HEK293 (cell line): Measurements from ENCODE around the gene FAM193B.

Experiments
- GFI1B ChIP-seq: fragments of 450-650 bp; formaldehyde crosslinking; IDR thresholded peaks from 2 replicates; pipeline ENCODE4 v1.5.1; 2016; ENCODE audit warnings: missing biosample characterization, missing genetic modification characterization
- GLI4 ChIP-seq: fragments of 450-650 bp; formaldehyde crosslinking; IDR thresholded peaks from 2 replicates; pipeline ENCODE4 v1.5.1; 2016; ENCODE audit warnings: missing biosample characterization, missing genetic modification characterization
- INSM2 ChIP-seq: fragments of 450-650 bp; formaldehyde crosslinking; IDR thresholded peaks from 2 replicates; pipeline ENCODE4 v1.5.1; 2016; ENCODE audit warnings: missing biosample characterization, missing genetic modification characterization
- KLF10 ChIP-seq: fragments of 450-650 bp; IDR thresholded peaks from 2 replicates; pipeline ENCODE4 v1.5.1; 2018; ENCODE audit warnings: missing biosample characterization, mild to moderate bottlenecking, missing genetic modification characterization
- PBX3 ChIP-seq: sonication (generic); formaldehyde crosslinking; IDR thresholded peaks from 2 replicates; pipeline ENCODE4 v1.8.1; 2022; ENCODE audit warnings: mild to moderate bottlenecking, moderate library complexity, missing genetic modification reagents
- PRDM10 ChIP-seq: fragments of 450-650 bp; formaldehyde crosslinking; IDR thresholded peaks from 2 replicates; pipeline ENCODE4 v1.5.1; 2016; ENCODE audit warnings: missing biosample characterization, missing genetic modification characterization
- REPIN1 ChIP-seq: fragments of 450-650 bp; formaldehyde crosslinking; IDR thresholded peaks from 2 replicates; pipeline ENCODE4 v1.5.1; 2017; ENCODE audit warnings: missing biosample characterization, missing genetic modification characterization, low read depth
- SP7 ChIP-seq: fragments of 450-650 bp; formaldehyde crosslinking; IDR thresholded peaks from 2 replicates; pipeline ENCODE4 v1.5.1; 2016; ENCODE audit warnings: missing biosample characterization, missing genetic modification characterization
- YY2 ChIP-seq: fragments of 450-650 bp; formaldehyde crosslinking; IDR thresholded peaks from 2 replicates; pipeline ENCODE4 v1.5.1; 2016; ENCODE audit warnings: missing biosample characterization, missing genetic modification characterization
- ZBTB17 ChIP-seq: fragments of 450-650 bp; formaldehyde crosslinking; IDR thresholded peaks from 2 replicates; pipeline ENCODE4 v1.5.1; 2016; ENCODE audit warnings: missing biosample characterization, missing genetic modification characterization
- ZBTB20 ChIP-seq: fragments of 450-650 bp; formaldehyde crosslinking; IDR thresholded peaks from 2 replicates; pipeline ENCODE4 v1.5.1; 2016; ENCODE audit warnings: missing biosample characterization, missing genetic modification characterization
- ZBTB44 ChIP-seq: fragments of 450-650 bp; IDR thresholded peaks from 2 replicates; pipeline ENCODE4 v1.5.1; 2018; ENCODE audit warnings: missing biosample characterization, mild to moderate bottlenecking, missing genetic modification characterization
- ZEB2 ChIP-seq: fragments of 450-650 bp; formaldehyde crosslinking; IDR thresholded peaks from 2 replicates; pipeline ENCODE4 v1.5.1; 2016; ENCODE audit warnings: missing biosample characterization, missing genetic modification characterization
- ZNF121 ChIP-seq: fragments of 450-650 bp; formaldehyde crosslinking; IDR thresholded peaks from 2 replicates; pipeline ENCODE4 v1.5.1; 2016; ENCODE audit warnings: missing biosample characterization, missing genetic modification characterization
- ZNF148 ChIP-seq: fragments of 450-650 bp; formaldehyde crosslinking; IDR thresholded peaks from 2 replicates; pipeline ENCODE4 v1.5.0; 2017; ENCODE audit warnings: missing biosample characterization, missing genetic modification characterization, borderline replicate concordance
- ZNF24 ChIP-seq: fragments of 450-650 bp; formaldehyde crosslinking; IDR thresholded peaks from 2 replicates; pipeline ENCODE4 v1.5.1; 2016; ENCODE audit warnings: missing biosample characterization, missing genetic modification characterization
- ZNF324 ChIP-seq: fragments of 450-650 bp; formaldehyde crosslinking; IDR thresholded peaks from 2 replicates; pipeline ENCODE4 v1.5.1; 2016; ENCODE audit warnings: missing biosample characterization, missing genetic modification characterization
- ZNF404 ChIP-seq: fragments of 450-650 bp; formaldehyde crosslinking; IDR thresholded peaks from 2 replicates; pipeline ENCODE4 v1.5.1; 2017; ENCODE audit warnings: missing biosample characterization, missing genetic modification characterization
- ZNF449 ChIP-seq: fragments of 450-650 bp; formaldehyde crosslinking; IDR thresholded peaks from 2 replicates; pipeline ENCODE4 v1.5.1; 2017; ENCODE audit warnings: missing biosample characterization, mild to moderate bottlenecking, missing genetic modification characterization, moderate library complexity
- ZNF596 ChIP-seq: fragments of 450-650 bp; IDR thresholded peaks from 2 replicates; pipeline ENCODE4 v1.5.0; 2018; ENCODE audit warnings: missing biosample characterization, mild to moderate bottlenecking, missing genetic modification characterization, moderate library complexity
- ZNF629 ChIP-seq: fragments of 450-650 bp; formaldehyde crosslinking; IDR thresholded peaks from 2 replicates; pipeline ENCODE4 v1.5.1; 2017; ENCODE audit warnings: missing biosample characterization, missing genetic modification characterization
- ZNF645 ChIP-seq: fragments of 450-650 bp; formaldehyde crosslinking; IDR thresholded peaks from 2 replicates; pipeline ENCODE4; 2016; ENCODE audit warnings: missing biosample characterization, missing genetic modification characterization
- ZNF660 ChIP-seq: fragments of 450-650 bp; IDR thresholded peaks from 2 replicates; pipeline ENCODE4 v1.5.1; 2018; ENCODE audit warnings: missing biosample characterization, mild to moderate bottlenecking, missing genetic modification characterization
- ZNF664 ChIP-seq: fragments of 450-650 bp; formaldehyde crosslinking; IDR thresholded peaks from 2 replicates; pipeline ENCODE4 v1.5.1; 2016; ENCODE audit warnings: missing biosample characterization, missing genetic modification characterization
- ZNF76 ChIP-seq: fragments of 450-650 bp; formaldehyde crosslinking; IDR thresholded peaks from 2 replicates; pipeline ENCODE4; 2016; ENCODE audit warnings: low read depth, missing biosample characterization, missing genetic modification characterization, borderline replicate concordance
- ZNF768 ChIP-seq: fragments of 450-650 bp; formaldehyde crosslinking; IDR thresholded peaks from 2 replicates; pipeline ENCODE4 v1.5.1; 2018; ENCODE audit warnings: missing biosample characterization, mild to moderate bottlenecking, missing genetic modification characterization
- ZNF791 ChIP-seq: fragments of 450-650 bp; formaldehyde crosslinking; IDR thresholded peaks from 2 replicates; pipeline ENCODE4 v1.5.1; 2016; ENCODE audit warnings: missing biosample characterization, missing genetic modification characterization

FAM193B gene

GRCh38 chr5:177546258-177546741 lies 8.1 kb downstream of the FAM193B start (continued):
- TF ChIP-seq PRDM10 (tag by site-specific recombination) (peak; percentile 22; the same call in 1 of the 2 replicates), PBX3 (CRISPR knock-in tag) (no peak), GLI4 (tag by site-specific recombination) (no peak), ZNF664 (tag by site-specific recombination) (peak; percentile 57), GFI1B (tag by site-specific recombination) (peak; percentile 93), ZBTB44 (peak; percentile 68; the same call in 1 of the 2 replicates), INSM2 (peak; percentile 74), ZNF791 (tag by site-specific recombination) (no peak), ZBTB20 (tag by site-specific recombination) (peak; percentile 37), ZNF404 (tag by site-specific recombination) (no peak), ZNF121 (tag by site-specific recombination) (no peak), SP7 (tag by site-specific recombination) (peak; percentile 76), ZNF148 (tag by site-specific recombination) (no peak), ZEB2 (tag by site-specific recombination) (peak; percentile 72), ZNF645 (tag by site-specific recombination) (no peak), ZNF660 (tag by site-specific recombination) (peak; percentile 100), ZNF768 (tag by site-specific recombination) (0 out of 2 replicates have a peak, but pooled peaks have one; percentile 29), ZNF324 (tag by site-specific recombination) (0 out of 2 replicates have a peak, but pooled peaks have one; percentile 24), REPIN1 (tag by site-specific recombination) (no peak), ZBTB17 (0 out of 2 replicates have a peak, but pooled peaks have one; percentile 18), YY2 (tag by site-specific recombination) (no peak), ZNF24 (tag by site-specific recombination) (peak; percentile 57; the same call in 1 of the 2 replicates), KLF10 (tag by site-specific recombination) (no peak), ZNF629 (peak; percentile 66), ZNF596 (tag by site-specific recombination) (no peak), ZNF76 (tag by site-specific recombination) (no peak), ZNF449 (tag by site-specific recombination) (peak; percentile 70; the same call in 1 of the 2 replicates)
